Right lobe of liver (tissue), 6 donors: ENCODE results near the gene NRIP1. TPM values are rescaled to one million over a fixed set of nuclear protein-coding genes. Genes with fewer than 3 reads are reported as not detected.
A peak's percentile ranks its signal among the peaks of the same experiment; 100 is the strongest.

Experiments used
- ATAC-seq, 4 donors: fragments of 200-7000 bp; cut with Tn5 transposase; one replicate each; pipeline ENCODE4 v1.9.1; 2020; ENCODE audit warnings: mild to moderate bottlenecking in 4 of 4, moderate library complexity in 4 of 4
- DNase-seq, 3 donors: peaks; one replicate each; pipeline ENCODE4 v3.0.0-alpha.2; 2020
- H3K27ac ChIP-seq, 3 donors: fragments of 200-600 bp; one replicate each; pipeline ENCODE4 v1.8.0; 2022
- H3K27me3 ChIP-seq, 2 donors: fragments of 200-600 bp; one replicate each; pipeline ENCODE4 v1.8.0; 2022
- H3K36me3 ChIP-seq, 4 donors: fragments of 200-600 bp; sonication (generic) in 1 of 4; one replicate each; pipeline versions ENCODE4 v1.5.1 to v1.8.0; 2017 to 2022; ENCODE audit warnings: control low read depth in 1 of 4
- H3K4me1 ChIP-seq, 4 donors: fragments of 200-600 bp; sonication (generic) in 1 of 4; one replicate each; pipeline versions ENCODE4 v1.5.1 to v1.8.0; 2017 to 2022; ENCODE audit warnings: control low read depth in 1 of 4
- H3K4me3 ChIP-seq, 3 donors: fragments of 200-600 bp; one replicate each; pipeline ENCODE4 v1.8.0; 2022
- H3K9me3 ChIP-seq, 4 donors: fragments of 200-600 bp; sonication (generic) in 1 of 4; one replicate each; pipeline versions ENCODE4 v1.5.1 to v1.8.0; 2017 to 2022; ENCODE audit warnings: control low read depth in 1 of 4
- POLR2A ChIP-seq: fragments of 450-650 bp; IDR thresholded peaks from one replicate; pipeline ENCODE4 v1.6.1; 2017; ENCODE audit warnings: antibody characterized with exemption, mild to moderate bottlenecking
- WGBS: methylation state at CpG from one replicate; pipeline ENCODE4 v1.1.6; 2018; ENCODE audit warnings: low coverage, low lambda C conversion rate; ENCODE audit not compliant: insufficient coverage; ENCODE audit errors: missing lambda C conversion rate; 5-methylcytosine and 5-hydroxymethylcytosine counted together
- intact Hi-C, 2 donors: fragments of 100-400 bp; cut with DNase I; formaldehyde crosslinking; loops; one replicate each; pipeline versions ENCODE4 v1.11.2 to v1.14.1; 2022
- long read RNA-seq: library from polyadenylated mRNA; unstranded; transcript quantifications from one replicate; pipeline ENCODE4 v2.0.0, GENCODE V29; 2019
- total RNA-seq, 6 experiments: library from RNA; depleted of rRNA in 2 of 6; stranded (reverse); fragments of >200 nt in 2 of 6; fragmentation: NEBNext Ultra II Directional in 3 of 6; extraction: Animal tissue kit (Norgen Biotek cat#: 25700) in 3 of 6; gene quantifications; one replicate each; pipeline versions ENCODE4 v1.1.0 to v1.2.4, GENCODE V29; 2016 to 2023
- TF ChIP-seq, protein P1 (sequence below), 4 donors: fragments of 200-600 bp in 3 of 4; fragments of 450-650 bp in 1 of 4; IDR thresholded peaks; one replicate each; pipeline versions ENCODE4 v1.5.1 to v1.8.0; 2016 to 2022; ENCODE audit warnings: antibody characterized with exemption in 4 of 4, mild to moderate bottlenecking in 2 of 4
- donor health status: DM: no; HTN: yes; CAD: no.
- donor health status: DM: no; HTN: no; CAD: no.
- donor health status: DM: no; HTN: no; CAD: no.
- donor health status: DM: no; HTN: yes; CAD: no.
- donor health status: DM: no; HTN: yes; CAD: no.

The NRIP1 gene
- total RNA-seq = 10 to 100 TPM; 15.4 to 34.0 (median 21.5) TPM
- long read RNA-seq, full-length matches to known transcripts = 1 of 5 reads
- long read RNA-seq, partial matches to known transcripts = 0 of 5 reads
- long read RNA-seq, other reads (novel, unspliced or antisense) = 4 of 5 reads

- peak within 1 kb of the TSS; percentile 90 to 92 (median 92) for H3K27ac ChIP-seq
- 1% methylated on average over 19 of the region's 116 CpGs for WGBS
- DNase-seq (peak; percentile 93 to 95 (median 95)), ATAC-seq (peak; percentile 83 to 92 (median 86))
- TF ChIP-seq, protein P1, sequence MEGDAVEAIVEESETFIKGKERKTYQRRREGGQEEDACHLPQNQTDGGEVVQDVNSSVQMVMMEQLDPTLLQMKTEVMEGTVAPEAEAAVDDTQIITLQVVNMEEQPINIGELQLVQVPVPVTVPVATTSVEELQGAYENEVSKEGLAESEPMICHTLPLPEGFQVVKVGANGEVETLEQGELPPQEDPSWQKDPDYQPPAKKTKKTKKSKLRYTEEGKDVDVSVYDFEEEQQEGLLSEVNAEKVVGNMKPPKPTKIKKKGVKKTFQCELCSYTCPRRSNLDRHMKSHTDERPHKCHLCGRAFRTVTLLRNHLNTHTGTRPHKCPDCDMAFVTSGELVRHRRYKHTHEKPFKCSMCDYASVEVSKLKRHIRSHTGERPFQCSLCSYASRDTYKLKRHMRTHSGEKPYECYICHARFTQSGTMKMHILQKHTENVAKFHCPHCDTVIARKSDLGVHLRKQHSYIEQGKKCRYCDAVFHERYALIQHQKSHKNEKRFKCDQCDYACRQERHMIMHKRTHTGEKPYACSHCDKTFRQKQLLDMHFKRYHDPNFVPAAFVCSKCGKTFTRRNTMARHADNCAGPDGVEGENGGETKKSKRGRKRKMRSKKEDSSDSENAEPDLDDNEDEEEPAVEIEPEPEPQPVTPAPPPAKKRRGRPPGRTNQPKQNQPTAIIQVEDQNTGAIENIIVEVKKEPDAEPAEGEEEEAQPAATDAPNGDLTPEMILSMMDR (IDR thresholded peaks at IDR 0.05) = no peak
- TF ChIP-seq POLR2A = peak; percentile 97
- no peaks in the 10 kb centered on the region for H3K27me3 ChIP-seq
- peak within 1 kb of the TSS; percentile 67 to 84 (median 76) for H3K4me3 ChIP-seq
- H3K4me1 ChIP-seq = peaks cover 0 to 23% (median 11%) of the 10 kb centered on the region in 4 donors
- H3K9me3 ChIP-seq = no peaks in the 10 kb centered on the region
- intact Hi-C loops = loop anchor here in 1 of 2 donors (10.0 kb wide), 1 partner anchor 200 kb away; no protein-coding TSS in a partner anchor
- H3K36me3 ChIP-seq = no peaks in the 10 kb centered on the region
Measured at GRCh38 chr21:15064576-15065391, at the start of gene NRIP1. Gene NRIP1 (minus strand): TSS chr21:15065000. CDS start chr21:14968192, 96,808 bp downstream.

DNA sequence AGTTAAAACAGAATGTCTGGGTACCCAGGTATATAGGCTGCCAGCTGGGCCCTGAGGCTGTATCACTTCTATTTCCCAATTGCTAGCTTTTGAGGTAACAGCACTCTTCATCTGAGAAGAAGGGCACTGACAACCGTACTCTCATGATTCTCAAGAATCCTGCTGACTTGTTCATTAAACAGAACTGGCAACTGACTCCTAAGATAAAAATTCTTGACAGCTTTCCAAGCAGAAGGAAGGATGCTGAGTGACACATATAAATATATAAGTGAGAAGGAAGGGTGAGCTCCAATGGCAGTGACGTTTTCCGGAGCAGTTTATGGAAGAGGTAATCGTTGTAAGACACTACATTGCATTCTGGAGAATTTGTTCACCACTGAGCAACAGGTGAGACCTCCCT, 48.1 kb upstream of the NRIP1 start:
- Histone ChIP-seq H3K4me3 (no peak overlapping the region), H3K27ac (no peak overlapping the region), H3K36me3 (no peaks in the 10 kb centered on the region), H3K4me1 (no peaks in the 10 kb centered on the region), H3K9me3 (no peaks in the 10 kb centered on the region), H3K27me3 (no peaks in the 10 kb centered on the region)
- ATAC-seq (no peak), DNase-seq (no peak)
- TF ChIP-seq, protein P1 (IDR thresholded peaks at IDR 0.05) = no peak
- no peak for TF ChIP-seq POLR2A
- 78% methylated on average over 4 of the region's 4 CpGs for WGBS
- intact Hi-C loops = no loop called here

GRCh38 chr21:15108801-15109200, 44.0 kb upstream of the NRIP1 start:
- Histone ChIP-seq H3K4me3 (no peak overlapping the region), H3K36me3 (no peaks in the 10 kb centered on the region), H3K4me1 (no peaks in the 10 kb centered on the region), H3K9me3 (no peaks in the 10 kb centered on the region), H3K27ac (no peak overlapping the region), H3K27me3 (no peaks in the 10 kb centered on the region)
- WGBS = 65% methylated on average over 2 of the region's 2 CpGs
- no peak for DNase-seq
- TF ChIP-seq POLR2A = no peak
- TF ChIP-seq, protein P1 (IDR thresholded peaks at IDR 0.05) = no peak
- intact Hi-C loops = no loop called here
- no peak for ATAC-seq

DNA sequence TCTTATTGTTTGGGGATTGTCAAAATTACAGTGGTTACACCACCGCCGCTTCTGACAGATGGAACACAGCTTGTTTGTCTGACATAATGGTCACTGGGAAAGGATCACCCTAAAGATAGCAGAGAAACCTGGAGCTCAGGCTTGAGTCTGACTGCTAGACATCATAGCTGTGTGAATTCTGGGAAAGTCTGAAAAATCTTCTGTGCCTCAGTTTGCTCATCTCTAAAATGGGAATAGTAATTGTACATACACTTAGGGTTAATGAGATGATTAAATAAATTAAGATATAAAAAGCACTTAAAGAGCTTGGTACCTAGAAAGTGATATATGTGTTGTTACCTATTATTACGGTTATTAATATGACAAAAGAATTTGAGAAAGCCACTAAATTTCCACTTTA, 39.7 kb upstream of the NRIP1 start:
- no peak for DNase-seq
- Histone ChIP-seq H3K27ac (no peak overlapping the region), H3K4me1 (no peaks in the 10 kb centered on the region), H3K36me3 (no peaks in the 10 kb centered on the region), H3K27me3 (no peaks in the 10 kb centered on the region), H3K9me3 (no peaks in the 10 kb centered on the region), H3K4me3 (no peak overlapping the region)
- TF ChIP-seq, protein P1 (IDR thresholded peaks at IDR 0.05) = no peak
- TF ChIP-seq POLR2A = no peak
- no peak for ATAC-seq
- intact Hi-C loops = no loop called here
- 86% methylated on average over 3 of the region's 3 CpGs for WGBS
